D721Med (cell line): ENCODE data around the gene TAF4.

Experiments used
- DNase-seq: peaks from one replicate; pipeline ENCODE4 v3.0.0; 2011; ENCODE audit warnings: low spot score; ENCODE audit not compliant: insufficient read length
- FAIRE-seq: peaks from 2 replicates; lab custom pipeline; 2011; peaks lifted over from hg19 to GRCh38; lab: Jason Lieb, UNC
- TF ChIP-seq, protein P1 (sequence below): IDR thresholded peaks from 2 replicates; pipeline ENCODE4 v1.5.1; 2012; ENCODE audit warnings: mild to moderate bottlenecking, control low read depth; ENCODE audit not compliant: insufficient read depth; ENCODE audit errors: missing control alignments

TAF4 gene

GRCh38 chr20:62029296-62029695, 36.4 kb downstream of the TAF4 start:
- DNase-seq (no peak), FAIRE-seq (no peak)
- TF ChIP-seq, protein P1, sequence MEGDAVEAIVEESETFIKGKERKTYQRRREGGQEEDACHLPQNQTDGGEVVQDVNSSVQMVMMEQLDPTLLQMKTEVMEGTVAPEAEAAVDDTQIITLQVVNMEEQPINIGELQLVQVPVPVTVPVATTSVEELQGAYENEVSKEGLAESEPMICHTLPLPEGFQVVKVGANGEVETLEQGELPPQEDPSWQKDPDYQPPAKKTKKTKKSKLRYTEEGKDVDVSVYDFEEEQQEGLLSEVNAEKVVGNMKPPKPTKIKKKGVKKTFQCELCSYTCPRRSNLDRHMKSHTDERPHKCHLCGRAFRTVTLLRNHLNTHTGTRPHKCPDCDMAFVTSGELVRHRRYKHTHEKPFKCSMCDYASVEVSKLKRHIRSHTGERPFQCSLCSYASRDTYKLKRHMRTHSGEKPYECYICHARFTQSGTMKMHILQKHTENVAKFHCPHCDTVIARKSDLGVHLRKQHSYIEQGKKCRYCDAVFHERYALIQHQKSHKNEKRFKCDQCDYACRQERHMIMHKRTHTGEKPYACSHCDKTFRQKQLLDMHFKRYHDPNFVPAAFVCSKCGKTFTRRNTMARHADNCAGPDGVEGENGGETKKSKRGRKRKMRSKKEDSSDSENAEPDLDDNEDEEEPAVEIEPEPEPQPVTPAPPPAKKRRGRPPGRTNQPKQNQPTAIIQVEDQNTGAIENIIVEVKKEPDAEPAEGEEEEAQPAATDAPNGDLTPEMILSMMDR, result no peak

DNA sequence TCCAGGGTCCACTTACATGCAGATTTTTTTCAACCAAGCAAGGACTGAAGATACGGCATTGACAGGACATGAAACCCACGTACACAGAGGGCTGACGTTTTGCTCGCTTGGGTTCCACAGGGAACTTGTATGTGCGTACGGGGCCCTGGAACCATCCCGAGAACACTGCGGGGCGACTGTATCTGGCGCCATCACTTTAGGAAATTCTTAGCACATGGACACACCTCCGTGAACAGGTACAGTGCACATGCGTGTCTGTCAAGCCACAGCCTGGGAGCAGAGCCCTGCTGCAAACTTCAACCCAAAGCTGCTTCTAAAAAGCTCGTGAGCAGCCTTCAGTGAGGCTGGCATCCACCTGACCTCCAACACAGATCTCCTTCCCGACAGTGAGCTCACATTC, 37.3 kb downstream of the TAF4 start:
- DNase-seq (no peak), FAIRE-seq (no peak)
- TF ChIP-seq, protein P1, result no peak

- TF ChIP-seq, protein P1, result no peak
- no peak for DNase-seq
- FAIRE-seq, result no peak
Observed at GRCh38 chr20:62027698-62028321, 37.9 kb downstream of the TAF4 start.

- DNase-seq (no peak), FAIRE-seq (no peak)
- TF ChIP-seq, protein P1, result no peak
Observed at GRCh38 chr20:62027116-62027515, 38.6 kb downstream of the TAF4 start.

DNA sequence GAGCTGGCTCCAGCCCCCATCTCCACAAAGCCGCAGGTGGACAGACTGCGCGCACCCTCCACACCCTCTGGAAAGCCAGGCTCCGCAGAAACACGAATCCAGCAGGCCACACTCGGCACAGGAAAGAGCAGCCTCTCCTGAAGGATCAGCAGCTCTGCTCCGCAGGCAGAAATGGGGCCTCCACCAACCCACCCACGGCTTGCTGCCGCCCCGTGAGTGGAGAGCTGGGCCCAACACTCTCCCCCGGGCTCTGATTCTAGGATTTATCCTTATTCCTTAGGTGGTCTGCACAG, 39.2 kb downstream of the TAF4 start:
- DNase-seq (no peak), FAIRE-seq (no peak)
- TF ChIP-seq, protein P1, result no peak

DNA sequence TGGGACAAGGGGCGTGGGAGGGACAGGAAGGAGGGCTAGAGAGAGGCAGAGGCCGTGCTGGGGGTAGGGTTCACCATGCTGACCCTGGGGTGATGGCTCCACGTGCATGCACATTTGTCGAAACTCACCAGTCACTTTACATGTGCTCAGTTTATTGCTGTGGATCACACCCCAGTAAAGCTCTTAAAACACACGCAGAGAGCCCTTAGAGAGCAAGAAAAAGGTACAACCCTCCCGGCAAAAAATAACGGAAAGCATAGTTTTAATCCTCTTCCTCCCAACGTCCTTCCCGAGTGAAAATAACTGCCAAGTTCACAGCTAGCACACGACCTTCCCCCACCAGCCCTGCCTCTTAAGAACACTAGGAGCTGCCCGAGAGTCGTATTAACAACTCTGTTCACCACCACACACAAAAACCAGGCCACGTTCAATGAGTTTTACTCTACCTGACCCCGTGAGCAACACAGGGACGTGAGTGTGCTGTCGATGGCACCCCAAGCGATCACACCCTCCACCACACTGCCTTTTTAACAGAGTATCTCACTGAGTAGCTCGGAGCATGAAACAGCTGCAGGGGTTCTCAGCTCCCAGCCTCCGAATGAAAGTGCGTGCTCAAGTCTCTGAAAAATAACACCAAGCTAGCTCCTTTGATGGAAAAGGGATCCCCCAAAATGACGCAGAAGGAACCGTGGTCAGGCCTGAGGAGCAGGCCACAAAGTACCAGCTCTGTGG, 39.7 kb downstream of the TAF4 start:
- DNase-seq, result no peak
- TF ChIP-seq, protein P1, result peak; percentile 55
- FAIRE-seq, result no peak

DNA sequence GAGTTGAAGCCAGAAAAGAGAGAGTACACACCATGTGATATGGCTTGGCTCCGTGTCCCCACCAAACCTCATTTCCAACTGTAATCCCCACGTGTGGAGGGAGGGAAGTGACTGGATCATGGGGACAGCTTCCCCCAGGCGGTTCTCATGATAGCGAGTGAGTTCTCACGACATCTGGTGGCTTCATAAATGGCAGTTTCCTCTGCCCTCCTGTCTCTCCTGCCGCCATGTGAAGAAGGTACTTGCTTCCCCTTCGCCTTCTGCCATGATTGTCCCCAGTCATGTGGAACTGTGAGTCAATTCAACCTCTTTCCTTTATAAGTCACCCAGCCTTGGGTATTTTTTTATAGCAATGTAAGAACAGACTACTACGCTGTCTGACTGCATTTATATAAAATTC, 40.3 kb downstream of the TAF4 start:
- TF ChIP-seq, protein P1, result no peak
- no peak for DNase-seq
- no peak for FAIRE-seq
